HG03432 (cell line): ENCODE results near the gene KCTD16.
A peak's percentile ranks its signal among the peaks of the same experiment; 100 is the strongest.

Source experiments
- ATAC-seq: cut with Tn5 transposase; IDR thresholded peaks from one replicate; pipeline ENCODE4 v1.9.1; 2021; ENCODE audit warnings: mild to moderate bottlenecking, moderate library complexity; ENCODE audit not compliant: unreplicated experiment

Gene KCTD16

DNA sequence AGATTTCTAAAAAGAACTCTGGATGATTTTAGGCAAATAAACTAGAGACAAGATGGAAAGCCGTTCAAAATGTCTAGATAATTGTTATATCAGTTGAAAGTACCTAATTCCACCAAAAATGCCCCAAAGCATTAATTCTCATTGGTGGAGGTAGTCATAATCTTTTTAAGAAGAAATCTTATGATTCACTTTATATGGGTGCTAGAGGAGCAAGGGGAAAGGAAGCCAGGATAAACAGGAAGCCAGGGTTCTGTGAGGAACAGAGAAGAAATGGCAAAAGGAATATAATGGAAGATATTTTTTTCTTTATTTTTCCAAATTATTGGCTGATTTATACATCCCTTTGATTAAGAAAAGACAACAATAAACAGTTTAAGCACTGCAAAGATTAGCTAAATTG lies 8.0 kb upstream of the KCTD16 start:
- no peak for ATAC-seq

DNA sequence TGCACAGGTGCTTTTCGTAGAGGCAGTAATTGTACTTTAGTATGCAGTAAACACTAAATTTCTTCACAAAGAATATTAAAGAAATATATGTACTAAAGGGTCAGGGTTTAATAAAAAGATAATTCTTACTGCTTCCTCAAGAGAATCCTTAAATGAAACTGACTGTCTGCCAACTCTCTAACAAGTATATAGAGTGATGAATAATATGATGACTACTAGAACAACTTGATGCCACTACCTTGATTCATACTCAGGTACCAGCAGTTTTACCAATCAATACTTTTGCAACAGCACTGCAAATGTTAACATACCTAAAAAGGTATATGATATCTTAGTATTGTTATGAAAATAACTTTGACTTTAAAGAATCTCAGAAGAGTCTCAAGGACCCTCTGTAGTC lies 4.0 kb upstream of the KCTD16 start:
- no peak for ATAC-seq

DNA sequence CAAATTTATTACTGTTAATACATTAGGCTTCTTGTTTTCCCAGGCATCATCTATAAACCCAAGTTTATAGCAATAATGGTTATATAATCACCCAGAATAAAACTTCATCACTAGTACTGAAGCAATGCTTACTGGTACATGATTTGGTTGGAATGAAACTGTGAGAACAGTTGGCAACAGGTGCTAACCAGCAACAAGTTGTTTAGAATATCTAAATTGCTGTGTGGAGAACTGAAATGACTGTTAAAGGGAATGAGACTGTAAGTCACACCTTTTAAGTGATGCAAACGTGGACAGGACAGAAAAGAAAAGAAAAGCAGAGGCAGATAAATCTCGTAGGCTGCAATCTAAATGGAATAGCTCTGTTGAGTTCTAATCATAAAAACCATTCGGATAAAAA lies 2.7 kb upstream of the KCTD16 start:
- ATAC-seq, result no peak

DNA sequence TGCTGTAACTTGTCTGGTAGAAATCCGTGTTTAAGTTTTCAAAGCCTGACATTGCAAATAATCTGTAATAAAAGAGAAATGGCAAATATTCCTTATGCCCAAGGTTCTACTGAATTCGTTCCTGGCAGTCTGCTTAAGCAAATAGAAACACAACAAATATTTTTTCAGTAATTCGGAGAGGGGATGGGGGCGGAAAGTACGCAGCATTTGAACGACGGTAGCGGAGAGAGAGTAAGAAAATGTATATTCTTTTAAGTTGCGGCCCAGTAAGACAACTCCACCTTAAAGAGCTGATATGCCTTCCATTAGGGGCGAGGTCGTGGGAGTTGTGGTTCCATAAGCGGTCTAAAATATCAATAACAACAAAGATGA lies 783 bp upstream of the KCTD16 start:
- ATAC-seq, result no peak

DNA sequence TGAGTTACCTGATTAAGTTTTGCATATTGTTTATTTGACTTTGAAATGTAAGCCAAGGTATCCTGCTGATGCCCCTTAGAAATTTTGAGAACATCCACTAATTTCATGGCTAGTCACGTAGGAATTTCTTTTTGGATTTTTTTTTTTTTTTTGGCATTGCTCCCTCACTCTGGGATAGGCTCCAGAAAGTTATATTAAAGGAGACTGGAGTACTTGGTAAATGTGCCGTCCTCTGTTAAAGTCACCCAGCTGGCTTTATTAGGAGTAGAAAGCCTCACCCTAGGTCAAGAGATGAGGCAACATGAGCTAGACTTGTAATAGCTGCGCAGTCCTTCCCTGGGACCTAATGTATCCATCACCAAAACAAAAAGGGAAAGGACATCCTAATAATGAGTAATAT lies 3.1 kb downstream of the KCTD16 start:
- no peak for ATAC-seq

DNA sequence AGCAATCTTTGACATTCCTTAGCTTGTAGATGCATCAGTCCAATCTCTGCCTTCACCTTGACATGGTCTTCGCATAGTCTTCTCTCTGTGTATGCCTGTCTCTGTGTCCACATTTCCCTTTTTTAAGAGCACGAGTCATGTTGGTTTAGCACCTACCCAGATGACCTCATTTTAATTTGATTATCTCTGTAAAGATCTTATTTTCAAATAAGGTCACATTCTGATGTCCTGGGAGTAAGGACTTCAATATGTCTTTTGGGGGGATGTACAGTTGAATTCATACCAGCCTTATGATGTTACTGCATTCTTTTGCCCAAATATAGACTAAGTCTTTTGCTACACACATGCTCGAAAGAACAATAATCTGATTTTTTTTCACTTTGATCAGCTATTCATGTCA lies 6.9 kb downstream of the KCTD16 start:
- ATAC-seq, result no peak

DNA sequence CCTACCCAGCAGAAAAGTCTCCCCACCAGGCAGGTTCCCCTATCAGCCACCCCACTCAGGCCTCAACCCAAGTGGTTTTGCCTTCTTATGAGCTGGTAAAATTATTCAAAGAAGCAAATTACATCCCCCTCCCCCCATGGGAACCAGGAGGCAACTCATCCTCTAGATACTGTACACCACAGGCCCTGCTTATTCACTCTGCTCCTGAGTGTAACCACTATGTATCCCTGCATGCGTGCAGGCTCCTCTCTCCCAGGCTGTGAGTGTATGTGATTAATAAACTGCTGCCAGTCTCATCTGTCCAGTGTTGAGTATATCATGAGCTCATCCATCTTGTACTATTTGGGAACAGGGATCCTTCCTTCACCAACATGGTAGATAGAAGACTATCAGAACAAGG lies 8.6 kb downstream of the KCTD16 start:
- ATAC-seq, result no peak

DNA sequence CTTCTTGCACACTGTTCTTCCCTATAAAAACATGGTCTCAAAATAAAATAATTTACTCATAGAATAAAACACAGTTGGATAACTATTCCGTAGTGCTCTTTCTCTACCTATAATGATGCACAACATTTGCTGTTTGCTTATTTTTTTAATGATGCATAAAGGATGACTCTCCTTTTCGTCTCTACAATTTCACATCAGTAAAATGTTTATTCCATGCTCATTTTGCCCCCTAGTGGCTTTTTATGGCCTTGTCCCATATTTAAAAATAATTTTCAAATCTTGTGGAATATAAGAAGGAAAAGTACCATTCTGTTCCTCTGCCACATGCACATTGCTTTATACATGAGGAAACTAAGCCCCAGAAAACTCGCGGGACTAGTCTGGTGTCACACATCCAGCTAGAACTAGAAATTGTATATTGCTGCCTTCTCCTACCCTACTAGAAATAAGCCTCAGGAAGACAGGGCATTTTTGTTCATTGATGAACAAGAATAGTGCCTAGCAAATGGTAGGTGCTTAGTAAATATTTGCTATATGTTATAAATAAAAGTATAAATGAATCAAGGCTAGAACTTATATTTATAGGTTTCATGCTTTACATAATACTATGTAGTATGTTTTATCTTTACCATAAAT lies 12.7 kb downstream of the KCTD16 start:
- peak; percentile 22 for ATAC-seq

DNA sequence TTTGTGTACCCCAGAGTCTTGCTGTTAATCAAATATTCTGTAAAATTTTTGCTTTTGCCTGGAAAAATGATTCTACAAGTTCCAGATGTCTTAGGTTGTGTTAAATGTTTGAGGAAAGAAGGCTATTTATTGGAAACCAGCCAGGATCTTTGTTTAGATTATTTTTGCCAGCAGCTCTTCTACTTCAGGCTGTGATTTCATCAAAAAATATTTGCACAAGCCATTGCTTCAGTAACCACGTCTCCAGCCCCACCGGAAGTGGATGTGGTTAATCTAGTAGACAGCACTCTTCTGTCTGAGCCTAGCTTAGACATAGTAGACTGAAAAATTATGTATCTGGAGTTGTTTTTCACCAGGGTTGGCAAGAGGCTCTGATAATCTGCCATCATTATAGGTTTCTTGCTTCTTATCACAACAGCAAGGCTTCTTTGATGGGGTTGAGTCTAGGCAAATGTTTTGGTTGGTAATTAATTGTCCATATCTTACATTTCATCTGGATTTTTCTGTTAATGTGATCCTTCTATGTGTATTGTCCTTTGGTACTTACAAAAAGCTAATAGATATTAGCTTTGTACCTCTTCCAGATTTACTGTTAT lies 17.1 kb downstream of the KCTD16 start:
- ATAC-seq, result peak; percentile 74

DNA sequence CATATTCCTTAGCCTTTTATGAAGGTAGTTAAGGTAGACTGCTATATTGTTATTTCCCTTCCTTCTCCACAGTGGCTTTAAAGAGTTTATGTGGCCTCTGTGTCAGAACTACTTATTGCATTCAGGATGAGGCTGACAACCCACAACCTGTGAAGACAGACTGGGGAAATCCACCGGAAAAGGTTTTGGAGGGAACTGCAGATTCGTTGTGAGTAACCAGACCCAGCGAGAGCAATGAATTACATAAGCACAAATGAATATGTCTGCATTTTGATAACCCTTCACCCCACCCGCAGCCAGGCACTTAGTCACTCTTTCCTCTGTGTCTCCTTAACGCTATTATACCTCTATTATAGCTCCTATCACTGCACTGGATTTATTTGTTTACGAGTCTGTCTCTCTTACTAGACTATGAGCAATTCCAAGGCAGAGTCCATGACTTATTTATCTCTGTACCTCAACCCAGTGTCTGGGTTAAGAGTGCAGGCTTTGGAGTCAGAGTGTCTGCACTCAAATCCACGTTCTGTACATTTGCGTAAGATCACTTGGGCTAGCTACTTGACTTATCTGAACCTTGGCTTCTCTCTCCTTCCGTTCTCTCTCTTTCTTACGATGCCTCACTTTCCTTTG lies 19.2 kb downstream of the KCTD16 start:
- peak; percentile 60 for ATAC-seq

DNA sequence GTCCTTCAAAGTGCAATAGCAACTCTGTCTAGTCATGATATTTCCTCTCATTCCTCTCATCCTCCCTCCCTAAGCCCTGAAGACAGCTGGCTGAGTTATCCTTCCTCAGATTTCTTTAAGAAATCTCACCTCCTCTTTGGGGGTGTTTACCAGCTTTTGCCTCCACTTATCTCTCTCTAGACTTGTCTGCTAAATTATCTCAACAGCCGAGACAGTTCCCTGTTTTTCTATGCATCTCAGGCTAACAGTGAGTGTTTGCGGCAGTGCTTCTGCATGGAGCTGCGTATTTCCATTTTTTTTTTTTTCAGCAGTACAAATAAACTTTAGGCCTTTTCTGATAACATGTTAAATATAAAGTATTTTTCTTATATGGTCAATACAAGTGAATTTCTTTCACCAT lies 20.9 kb downstream of the KCTD16 start:
- ATAC-seq, result no peak

DNA sequence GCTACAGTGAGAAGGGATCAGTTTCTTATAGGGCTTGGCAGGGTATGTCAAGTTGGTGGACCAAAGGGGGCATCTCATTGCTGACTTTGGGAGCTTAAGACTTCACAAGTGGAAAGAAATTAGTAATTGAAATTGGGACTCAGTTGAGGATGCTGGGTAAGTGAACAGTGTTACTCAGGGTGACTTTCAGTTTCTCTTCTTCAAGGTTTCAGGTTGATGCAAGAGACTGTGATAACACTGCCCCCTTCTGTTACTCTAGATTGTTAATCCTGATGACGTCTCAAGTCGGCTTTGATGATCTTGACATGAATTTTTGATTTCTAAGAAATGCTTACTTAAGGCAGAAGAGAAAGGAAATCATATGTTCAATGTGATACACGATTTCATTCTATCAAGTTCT lies 21.3 kb downstream of the KCTD16 start:
- peak; percentile 82 for ATAC-seq

DNA sequence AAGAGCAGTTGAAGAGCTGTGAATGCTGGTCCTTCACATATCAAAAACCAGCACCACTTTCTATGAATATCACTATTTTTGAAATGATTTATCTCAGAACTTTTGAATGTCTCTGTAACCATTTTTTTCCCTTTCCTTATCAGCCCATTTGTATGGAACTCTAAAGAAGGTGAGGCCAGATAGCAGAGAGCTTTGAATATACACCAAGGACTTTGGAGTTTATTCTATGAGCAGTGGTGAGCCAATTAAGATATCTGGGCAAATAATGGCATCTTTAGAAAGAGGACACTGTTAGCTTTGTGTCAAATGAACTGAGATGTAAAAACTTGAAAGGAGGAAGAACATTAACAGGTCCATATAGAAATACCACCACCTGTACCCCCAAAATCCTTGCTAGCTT lies 22.0 kb downstream of the KCTD16 start:
- no peak for ATAC-seq

DNA sequence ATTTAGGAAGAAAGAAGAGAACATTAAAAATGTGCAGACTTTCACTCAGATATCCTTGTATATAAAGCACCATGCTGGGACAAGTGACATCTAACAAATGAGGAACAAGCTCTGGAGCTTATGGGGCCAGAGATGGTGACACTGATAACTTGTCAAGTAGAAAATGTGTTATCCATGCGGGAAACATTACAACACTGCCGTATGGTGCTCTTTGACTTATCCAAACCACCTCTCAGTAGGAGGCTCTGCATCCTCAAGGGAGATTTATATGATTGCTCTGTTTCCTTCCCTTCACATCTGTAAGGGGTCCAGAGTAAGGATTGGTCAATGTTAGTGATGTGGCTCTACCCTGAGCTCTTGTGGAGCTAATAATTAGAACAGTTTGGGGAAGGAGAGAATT lies 23.5 kb downstream of the KCTD16 start:
- ATAC-seq, result no peak

DNA sequence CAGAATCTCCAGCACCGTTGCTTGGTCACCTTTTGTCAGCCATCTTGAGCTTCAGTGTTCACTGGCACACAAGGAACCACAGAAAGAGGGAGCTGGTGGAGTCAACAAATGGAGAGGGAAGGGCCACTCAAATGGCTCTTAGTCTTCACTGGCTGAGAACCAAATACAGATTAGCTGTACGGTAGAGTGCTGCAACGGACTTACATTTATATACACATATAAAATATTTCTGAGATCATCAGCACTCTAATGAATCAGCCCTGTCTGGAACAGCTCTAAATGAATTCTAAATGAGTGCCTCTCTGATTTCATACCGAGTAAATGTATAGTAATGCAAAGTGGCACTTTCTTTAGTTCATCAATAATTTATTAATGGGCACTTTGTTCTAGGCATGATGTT lies 24.8 kb downstream of the KCTD16 start:
- no peak for ATAC-seq

DNA sequence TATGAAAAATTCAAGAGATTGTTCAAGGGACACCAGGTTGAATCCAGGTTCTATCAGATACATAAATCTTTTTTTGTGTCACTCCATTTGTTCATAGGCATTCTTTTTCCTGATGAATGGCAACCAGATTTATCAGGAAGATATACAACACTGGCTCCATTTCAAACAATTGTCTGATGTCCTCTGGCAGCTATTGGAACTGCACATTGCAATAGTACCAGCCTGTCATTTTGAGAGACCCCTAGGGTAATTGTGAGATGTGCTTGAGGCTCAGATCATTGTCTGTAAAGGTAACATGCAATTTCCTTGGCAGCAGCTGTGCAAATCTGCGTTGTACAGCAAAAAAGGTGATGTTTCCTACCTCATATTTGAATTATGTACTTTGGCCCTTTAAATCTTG lies 25.9 kb downstream of the KCTD16 start:
- no peak for ATAC-seq

DNA sequence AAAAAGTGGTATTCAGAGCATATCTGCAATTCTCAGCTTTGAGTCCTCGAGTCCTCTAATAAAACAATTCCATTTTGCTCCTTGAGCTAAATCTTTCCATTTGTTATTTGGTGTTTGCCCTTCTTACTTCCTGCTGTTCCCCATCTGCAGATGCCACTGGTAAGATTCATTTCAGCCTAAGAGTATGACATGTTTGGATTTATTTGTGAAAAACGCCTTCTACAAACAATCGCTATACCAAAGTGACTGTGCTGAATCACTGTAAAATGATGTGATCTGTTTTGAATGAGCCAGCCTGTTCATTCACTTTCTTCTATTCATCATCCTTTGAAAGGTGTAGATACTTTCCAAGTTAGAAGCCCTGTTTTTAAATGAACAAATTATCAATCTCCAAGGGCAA lies 27.7 kb downstream of the KCTD16 start:
- no peak for ATAC-seq

DNA sequence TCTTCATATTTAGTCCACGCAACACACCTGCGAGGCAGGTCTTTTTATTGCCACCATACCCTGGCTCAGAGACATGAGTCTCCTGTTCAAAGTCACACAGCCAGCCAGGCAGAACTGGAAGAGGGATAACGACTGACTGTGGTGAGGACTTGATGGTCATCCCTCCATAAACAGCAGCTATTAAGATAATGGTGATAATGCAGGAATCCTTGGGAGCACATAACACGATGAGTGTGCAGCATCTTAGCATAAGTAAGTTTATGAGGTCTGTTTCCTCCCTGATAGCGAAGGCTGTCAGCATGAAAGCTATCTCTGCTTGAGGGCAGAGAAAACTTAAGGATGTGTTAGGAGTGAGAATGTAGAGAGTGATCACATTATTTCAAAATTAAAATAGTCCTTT lies 30.9 kb downstream of the KCTD16 start:
- no peak for ATAC-seq

DNA sequence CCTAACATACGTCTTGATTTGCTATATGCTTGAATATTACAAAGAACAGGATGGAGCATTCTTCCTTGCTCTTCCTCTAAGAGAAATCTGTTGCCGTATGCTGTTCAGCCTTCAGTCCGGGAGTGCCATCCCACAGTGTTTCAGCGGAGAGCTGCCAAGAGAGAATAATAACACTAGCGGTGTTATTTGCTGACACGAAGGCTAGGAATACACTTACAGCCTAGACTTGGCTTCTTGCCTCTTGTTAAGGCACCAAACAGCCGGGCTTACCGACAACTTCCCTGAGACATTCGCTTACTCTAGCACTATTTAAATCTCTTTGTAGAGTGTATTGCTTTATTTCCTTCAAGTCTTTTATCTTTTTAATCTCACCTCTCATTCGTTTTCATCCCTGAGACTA lies 31.4 kb downstream of the KCTD16 start:
- no peak for ATAC-seq

DNA sequence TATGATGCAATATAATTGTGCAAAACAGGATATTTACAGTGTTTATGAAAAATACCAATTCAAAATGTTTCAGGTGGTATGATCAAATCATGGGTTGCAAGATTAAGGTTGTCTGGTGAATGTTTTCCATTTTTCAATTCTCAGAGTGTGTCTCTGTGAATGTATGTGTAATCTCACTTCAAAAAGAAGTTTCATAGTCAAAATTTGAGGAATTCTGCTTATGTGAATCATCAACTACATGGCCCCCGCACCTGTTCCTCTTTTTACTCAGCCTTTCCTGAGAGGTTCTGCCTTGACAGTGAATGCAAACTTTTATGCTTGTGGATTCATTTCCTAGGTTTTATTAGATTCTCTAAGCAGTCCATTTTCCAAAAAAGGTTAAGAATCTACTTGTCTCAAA lies 32.1 kb downstream of the KCTD16 start:
- no peak for ATAC-seq

DNA sequence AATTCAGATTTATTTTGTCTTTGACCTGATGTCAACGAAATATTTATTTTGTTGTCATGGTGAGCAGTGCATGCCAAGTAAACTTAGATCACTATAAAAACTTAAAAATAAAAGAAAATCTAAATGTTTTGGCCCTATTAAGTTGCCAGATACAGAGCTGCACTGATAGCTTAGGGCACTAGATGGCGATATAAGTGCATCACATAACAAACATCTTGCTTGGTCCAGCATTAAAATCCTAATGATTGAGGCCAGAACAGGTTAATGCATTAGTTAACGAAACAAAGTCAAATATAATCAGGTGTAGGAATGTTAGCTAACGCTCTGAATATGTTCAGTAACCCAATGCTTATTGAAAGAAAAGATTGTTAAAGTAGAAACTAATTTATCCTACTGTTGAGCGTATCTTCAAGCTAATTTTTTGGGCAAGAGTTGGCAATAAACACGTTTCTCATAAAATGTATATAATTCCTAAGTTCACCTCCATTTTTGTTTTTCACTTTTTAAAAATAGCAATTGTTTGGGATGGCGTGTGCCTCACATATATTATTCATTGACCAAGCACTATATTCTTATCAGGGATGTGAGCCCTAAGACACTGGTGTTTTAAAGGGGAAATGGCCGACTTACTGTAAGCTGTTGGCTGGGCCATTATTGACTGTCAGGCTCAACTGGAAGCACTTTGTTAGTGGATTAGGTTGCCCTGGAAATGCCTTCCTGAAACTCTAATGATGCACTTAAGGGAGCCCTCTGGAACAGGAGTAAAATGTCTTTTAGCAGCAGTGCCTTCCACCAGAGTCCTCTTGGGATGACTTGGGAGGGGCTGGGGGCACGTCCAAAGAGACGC lies 33.3 kb downstream of the KCTD16 start:
- peak; percentile 82 for ATAC-seq

DNA sequence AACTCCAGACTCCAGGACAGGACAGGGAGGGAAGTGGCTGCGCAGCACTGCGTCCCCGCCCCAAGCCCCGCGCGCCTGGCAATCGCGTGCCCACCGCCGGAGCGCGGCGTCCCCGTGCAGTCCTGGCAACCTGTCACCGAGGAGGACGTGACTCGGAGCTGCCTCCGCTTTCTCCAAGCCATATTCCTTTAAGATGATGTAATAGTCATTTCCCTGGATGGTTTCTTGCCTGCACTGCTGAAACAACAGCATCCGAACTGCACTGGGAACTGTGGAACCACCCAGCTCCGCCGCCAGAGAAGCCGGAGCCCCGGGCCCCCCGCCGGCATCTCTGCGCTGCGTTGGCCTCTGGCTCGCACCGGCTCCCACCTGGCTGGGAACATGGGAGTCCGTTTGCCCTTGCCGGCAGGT lies 34.5 kb downstream of the KCTD16 start:
- ATAC-seq, result no peak
